Measurements from ENCODE around the gene ZNF488. TPM values are rescaled to one million over a fixed set of nuclear protein-coding genes. Genes with fewer than 3 reads are reported as not detected.

Gene ZNF488
- total RNA-seq, 1 donor from 2014 or later, result not detected

DNA sequence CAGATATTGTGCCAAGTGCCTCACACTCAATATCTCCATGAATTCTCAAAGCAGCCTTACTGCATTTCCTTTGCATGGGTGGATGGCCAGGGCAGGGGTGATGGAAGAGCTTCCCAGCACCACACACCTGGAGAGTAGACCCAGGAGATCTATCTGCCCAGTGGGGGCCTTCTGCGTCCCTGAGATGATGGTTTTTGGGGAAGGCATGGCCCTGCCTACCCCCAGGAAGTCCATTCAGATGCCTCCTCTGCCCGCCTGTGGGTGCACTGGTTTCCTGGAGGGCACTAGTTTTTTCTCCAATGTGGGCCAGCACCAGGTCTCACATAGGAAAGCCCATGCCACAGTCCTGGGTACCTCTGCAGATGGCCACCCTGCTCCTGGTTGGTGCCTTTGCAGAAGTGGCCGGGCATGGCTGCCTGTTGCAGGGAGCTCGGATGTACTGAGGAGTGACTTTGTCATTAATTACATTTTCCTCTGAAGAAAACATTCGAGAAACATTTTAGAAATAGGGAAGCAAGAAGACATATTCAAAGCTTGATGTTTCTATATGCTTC, 28.2 kb upstream of the ZNF488 start:
- intact Hi-C loops (cut with DNase I), result no loop called here
- no peak for ATAC-seq
- DNase-seq (ENCODE audit: missing footprints), result no peak

DNA sequence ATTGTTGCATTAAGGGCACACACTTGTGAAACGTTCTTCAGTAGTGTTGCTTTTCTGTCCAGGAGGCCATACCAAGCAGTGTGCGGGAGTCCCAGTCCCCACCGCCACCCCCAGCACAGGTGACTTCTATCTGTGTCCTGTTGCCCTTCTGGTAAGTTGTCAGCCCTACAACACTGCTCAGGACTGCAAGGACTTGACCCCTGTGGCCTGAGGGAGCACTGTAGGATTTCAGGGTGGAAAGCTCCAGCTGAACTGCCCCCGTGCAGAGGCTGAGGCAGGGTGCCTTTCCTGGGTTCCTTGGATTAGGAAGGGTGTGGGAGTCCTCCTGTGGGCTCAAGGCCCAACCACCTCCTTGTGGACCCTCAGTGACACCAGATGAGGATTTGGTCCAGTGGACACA, 26.8 kb upstream of the ZNF488 start:
- no peak for ATAC-seq
- DNase-seq (ENCODE audit: missing footprints), result no peak
- intact Hi-C loops (cut with DNase I), result no loop called here

DNA sequence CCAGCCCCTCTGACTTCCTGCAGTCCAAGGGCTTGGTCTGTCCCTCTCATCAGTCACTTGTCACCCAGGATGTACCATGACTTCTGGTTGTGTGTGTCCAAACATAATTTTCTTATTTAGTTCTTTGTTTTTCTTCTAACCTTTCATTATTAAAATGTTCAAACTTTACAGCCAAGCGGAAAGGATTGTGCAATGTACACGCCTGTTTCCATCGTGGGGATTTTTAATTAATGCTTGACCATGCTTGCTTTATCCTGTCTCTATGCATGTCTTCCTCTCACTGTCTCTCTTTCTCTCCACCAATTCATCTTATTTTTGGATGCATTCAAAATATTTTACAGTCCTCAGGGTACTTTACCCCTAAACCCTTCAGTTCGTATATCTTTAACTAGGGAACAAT, 26.2 kb upstream of the ZNF488 start:
- intact Hi-C loops (cut with DNase I), result no loop called here
- ATAC-seq, result no peak
- no peak for DNase-seq (ENCODE audit: missing footprints)

DNA sequence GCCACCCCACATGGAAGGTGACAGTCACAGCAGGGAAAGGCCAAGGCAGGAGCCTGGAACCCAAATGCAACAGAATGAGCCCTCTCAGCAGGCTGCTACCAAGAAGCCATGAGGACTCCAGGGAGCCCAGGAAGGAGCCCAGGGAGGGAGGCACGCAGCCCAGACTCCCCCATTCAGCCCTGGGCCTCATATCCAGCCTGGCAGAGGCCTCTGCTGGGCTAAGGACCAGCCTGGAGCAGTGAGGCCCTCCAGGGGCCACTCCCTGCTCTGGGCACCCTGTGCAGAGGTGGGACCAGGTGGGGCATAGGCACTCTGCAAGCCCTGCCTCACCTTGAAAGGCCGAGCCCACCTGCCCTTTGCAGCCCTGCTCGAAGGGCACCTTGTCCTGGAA, 25.8 kb upstream of the ZNF488 start:
- intact Hi-C loops (cut with DNase I), result no loop called here
- no peak for DNase-seq (ENCODE audit: missing footprints)
- no peak for ATAC-seq

DNA sequence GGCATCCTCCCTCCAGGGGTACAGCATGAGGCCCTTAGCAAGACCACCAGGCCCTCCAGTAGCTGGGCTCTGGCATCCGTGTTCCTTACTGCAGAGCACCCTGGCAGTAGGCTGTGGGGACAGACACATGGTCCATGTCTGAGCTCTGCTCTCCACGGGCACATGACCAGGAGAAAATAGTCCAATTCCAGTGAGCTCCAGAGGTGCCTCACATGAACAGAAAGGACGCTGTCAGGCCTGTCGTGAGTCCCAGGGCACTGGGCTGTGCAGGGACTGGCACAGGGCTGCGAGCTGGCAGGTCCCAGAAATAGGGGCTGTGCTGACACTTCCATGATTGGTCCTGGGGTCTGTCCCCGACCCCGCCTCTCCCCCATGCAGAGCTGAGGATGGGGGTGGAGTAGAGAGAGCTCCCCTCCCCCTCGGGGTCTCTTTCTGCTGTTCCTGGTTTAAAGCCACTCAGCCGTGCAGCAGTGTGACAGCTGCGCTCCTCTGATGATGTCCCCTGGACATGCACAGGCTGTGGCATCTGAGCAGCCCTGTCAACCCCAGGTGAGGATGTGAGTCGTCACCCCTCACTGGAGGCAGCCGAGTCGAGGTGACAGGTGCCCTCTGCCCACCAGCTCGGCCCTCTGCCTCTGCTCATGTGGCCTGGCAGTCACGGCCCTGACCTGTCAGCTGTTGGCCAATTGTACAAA, 25.2 kb upstream of the ZNF488 start:
- peak; percentile 56 for DNase-seq (ENCODE audit: missing footprints)
- intact Hi-C loops (cut with DNase I), result no loop called here
- no peak for ATAC-seq

- intact Hi-C loops (cut with DNase I), result no loop called here
- ATAC-seq (no peak), DNase-seq (ENCODE audit: missing footprints) (no peak)
Observed at GRCh38 chr10:47408606-47409005, 24.5 kb upstream of the ZNF488 start.

- intact Hi-C loops (cut with DNase I), result no loop called here
- DNase-seq (ENCODE audit: missing footprints), result no peak
Observed at GRCh38 chr10:47406870-47407691, 23.0 kb upstream of the ZNF488 start.

GRCh38 chr10:47406548-47406869, 22.4 kb upstream of the ZNF488 start:
- DNase-seq (ENCODE audit: missing footprints) (no peak), ATAC-seq (no peak)
- intact Hi-C loops (cut with DNase I), result no loop called here

More at GRCh38 chr10:47406870-47407691, 23.0 kb upstream of the ZNF488 start:
- ATAC-seq, result no peak

- peak; percentile 53 for DNase-seq (ENCODE audit: missing footprints)
- no peak for ATAC-seq
- intact Hi-C loops (cut with DNase I), result no loop called here
Observed at GRCh38 chr10:47405857-47406547, 21.9 kb upstream of the ZNF488 start.

- intact Hi-C loops (cut with DNase I), result no loop called here
- ATAC-seq (no peak), DNase-seq (ENCODE audit: missing footprints) (no peak)
Observed at GRCh38 chr10:47404937-47405336, 20.8 kb upstream of the ZNF488 start.

GRCh38 chr10:47404446-47404845, 20.4 kb upstream of the ZNF488 start:
- ATAC-seq (no peak), DNase-seq (ENCODE audit: missing footprints) (peak; percentile 67)
- intact Hi-C loops (cut with DNase I), result no loop called here

DNA sequence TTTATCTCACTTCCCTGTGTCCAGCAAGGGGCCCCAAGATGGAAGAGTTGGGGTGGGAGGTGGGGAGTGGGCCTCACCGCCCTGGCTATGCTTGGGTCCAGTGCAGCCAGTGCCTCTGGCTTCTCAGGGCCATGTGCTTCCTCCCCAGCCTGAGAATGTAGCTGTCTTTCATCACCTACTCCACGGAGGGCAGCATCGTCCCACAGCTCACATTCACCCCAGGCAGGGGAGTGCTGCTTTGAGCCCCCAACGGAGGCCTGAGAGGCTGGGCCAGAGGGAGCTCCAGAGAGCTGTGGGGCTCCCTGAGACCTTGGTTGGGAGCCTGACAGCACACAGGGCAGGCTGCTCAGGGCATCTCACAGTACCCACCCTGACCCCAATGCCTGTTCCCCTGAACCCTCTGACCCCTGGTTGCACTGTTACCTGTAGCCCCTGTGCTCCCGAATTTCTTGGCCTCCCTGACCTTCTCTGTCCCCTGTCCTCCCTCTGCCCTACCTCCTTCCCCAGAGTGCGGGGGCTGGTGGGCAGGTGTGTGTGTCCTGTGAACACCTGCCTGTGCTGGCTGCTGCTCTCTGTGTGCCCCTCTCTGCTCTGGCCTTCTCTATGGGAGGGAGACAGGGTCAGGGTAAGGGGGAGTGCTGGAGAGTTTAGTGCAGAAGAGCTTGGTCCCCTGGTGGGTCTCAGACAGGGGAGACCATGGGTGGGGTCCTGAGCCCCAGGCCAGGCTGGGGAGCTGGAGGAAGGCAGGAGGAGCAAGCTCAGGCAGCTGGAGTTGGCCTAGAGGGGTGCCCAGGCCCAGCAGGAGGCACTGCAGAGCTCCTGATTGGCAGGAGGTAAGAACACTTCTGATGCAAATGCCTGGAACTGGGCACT, 19.6 kb upstream of the ZNF488 start:
- intact Hi-C loops (cut with DNase I), result no loop called here
- DNase-seq (ENCODE audit: missing footprints) (no peak), ATAC-seq (no peak)

DNA sequence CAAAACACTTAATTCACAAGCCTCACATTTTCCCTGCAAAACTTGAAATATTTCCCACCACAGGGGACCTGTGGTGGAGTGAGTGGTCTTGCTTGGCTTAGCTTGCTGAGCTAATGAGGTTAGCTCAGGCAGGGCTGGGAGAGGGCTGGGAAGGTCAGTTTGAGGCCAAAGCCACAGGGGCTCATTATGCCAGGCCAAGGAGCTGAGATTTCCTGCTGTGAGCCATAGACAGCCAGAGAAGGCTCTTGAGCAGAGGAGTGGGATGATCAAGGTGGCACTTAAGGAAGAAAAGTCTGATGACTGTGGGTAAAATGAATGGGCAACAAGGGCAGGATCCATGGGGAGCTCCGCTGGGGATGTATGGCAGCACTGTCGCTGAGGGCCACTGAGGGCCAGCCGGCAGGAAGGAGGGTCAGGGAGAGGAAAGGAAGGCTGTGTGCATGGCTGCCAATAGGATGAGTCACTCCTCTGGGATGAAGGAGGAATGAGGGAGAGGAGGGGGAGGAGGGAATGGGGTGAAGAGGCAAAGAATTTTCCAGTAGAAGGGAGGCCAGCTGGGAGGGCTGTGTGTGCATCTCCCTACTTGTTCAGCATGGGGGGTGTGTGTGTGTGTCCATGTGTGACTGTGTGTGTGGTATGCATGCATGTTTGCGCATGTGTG, 18.7 kb upstream of the ZNF488 start:
- intact Hi-C loops (cut with DNase I), result no loop called here
- DNase-seq (ENCODE audit: missing footprints) (peak; percentile 71), ATAC-seq (peak; percentile 91)

- intact Hi-C loops (cut with DNase I), result no loop called here
- DNase-seq (ENCODE audit: missing footprints), result no peak
- no peak for ATAC-seq
Observed at GRCh38 chr10:47401874-47402640, 18.0 kb upstream of the ZNF488 start.

GRCh38 chr10:47401210-47401609, 17.1 kb upstream of the ZNF488 start:
- no peak for ATAC-seq

DNA sequence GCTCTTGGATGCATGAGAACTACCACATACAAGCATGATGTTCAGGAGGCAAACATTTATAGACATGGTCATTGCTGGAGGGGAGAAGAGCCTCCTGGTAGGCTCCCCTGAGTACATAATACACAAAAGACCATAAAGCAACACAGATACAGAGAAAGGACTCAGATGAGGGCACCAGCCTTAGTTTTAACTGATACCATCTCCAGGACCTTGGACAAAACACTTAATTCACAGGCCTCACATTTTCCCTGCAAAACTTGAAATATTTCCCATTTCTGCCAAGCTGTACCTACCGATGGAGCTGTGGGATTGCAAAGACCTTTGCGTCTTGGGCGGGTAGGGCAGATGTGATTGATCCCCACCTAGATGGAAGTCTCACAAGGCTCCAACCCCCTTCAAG, 16.7 kb upstream of the ZNF488 start:
- ATAC-seq (no peak), DNase-seq (ENCODE audit: missing footprints) (no peak)
- intact Hi-C loops (cut with DNase I), result no loop called here

More at GRCh38 chr10:47401210-47401609, 17.1 kb upstream of the ZNF488 start:
- no peak for DNase-seq (ENCODE audit: missing footprints)
- intact Hi-C loops (cut with DNase I), result no loop called here

DNA sequence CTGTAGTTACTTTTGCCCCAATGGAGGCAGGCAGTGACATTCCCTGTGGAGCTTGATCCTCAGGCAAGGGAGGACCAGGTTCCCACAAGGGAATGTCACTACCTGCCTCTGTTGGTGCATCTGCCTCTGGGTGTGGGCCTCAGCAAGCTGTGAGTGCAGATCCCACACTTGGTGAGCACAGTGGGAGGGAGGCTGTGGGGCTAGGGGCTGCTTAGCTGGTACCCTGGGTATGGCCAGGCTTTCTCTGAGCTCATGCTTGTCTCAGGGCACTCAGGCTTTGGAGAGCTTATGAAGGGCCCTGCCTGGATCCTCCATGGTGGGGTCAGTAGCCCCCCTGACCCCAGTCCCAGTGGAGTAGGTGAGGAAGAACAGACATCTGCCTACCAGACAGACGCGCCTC, 16.2 kb upstream of the ZNF488 start:
- ATAC-seq (no peak), DNase-seq (ENCODE audit: missing footprints) (no peak)
- intact Hi-C loops (cut with DNase I), result no loop called here

- intact Hi-C loops (cut with DNase I), result no loop called here
- no peak for ATAC-seq
- DNase-seq (ENCODE audit: missing footprints), result no peak
Observed at GRCh38 chr10:47397256-47397655, 13.2 kb upstream of the ZNF488 start.

All from Right ventricle myocardium inferior (tissue), 1 donor.